Effector CD8-positive, alpha-beta T cell (primary cell): ENCODE data around the gene WDR82.
"Not testable (repeated sequence)": the region's sequence is repeated elsewhere in the genome, so short reads cannot be mapped to it uniquely, and the experiment has no call there.

Source experiments
- DNase-seq: peaks from one replicate; lab custom pipeline; 2025; lab: John Stamatoyannopoulos, UW

Gene WDR82

GRCh38 chr3:52289747-52290595 lies 11.5 kb upstream of the WDR82 start:
- no peak for DNase-seq

- DNase-seq = no peak
Measured at GRCh38 chr3:52289338-52289746, 10.9 kb upstream of the WDR82 start.

GRCh38 chr3:52288674-52289073 lies 10.2 kb upstream of the WDR82 start:
- no peak for DNase-seq

- no peak for DNase-seq
Measured at GRCh38 chr3:52286777-52287110, 8.3 kb upstream of the WDR82 start.

GRCh38 chr3:52284051-52284450 lies 5.6 kb upstream of the WDR82 start:
- not testable (repeated sequence) for DNase-seq

GRCh38 chr3:52283306-52283705 lies 4.9 kb upstream of the WDR82 start:
- DNase-seq = no peak

GRCh38 chr3:52281981-52282801 lies 3.7 kb upstream of the WDR82 start:
- DNase-seq = no peak

GRCh38 chr3:52280050-52280461 lies 1.6 kb upstream of the WDR82 start:
- DNase-seq = no peak

- no peak for DNase-seq
Measured at GRCh38 chr3:52279596-52279995, 1.1 kb upstream of the WDR82 start.

GRCh38 chr3:52277972-52278509 lies 408 bp downstream of the WDR82 start:
- peak; percentile 56 for DNase-seq

- peak; percentile 44 for DNase-seq
Measured at GRCh38 chr3:52277071-52277964, 1.1 kb downstream of the WDR82 start.

GRCh38 chr3:52274781-52275180 lies 3.7 kb downstream of the WDR82 start:
- not testable (repeated sequence) for DNase-seq

GRCh38 chr3:52272831-52273230 lies 5.6 kb downstream of the WDR82 start:
- no peak for DNase-seq

- DNase-seq = not testable (repeated sequence)
Measured at GRCh38 chr3:52272172-52272571, 6.3 kb downstream of the WDR82 start.

GRCh38 chr3:52270252-52270754 lies 8.1 kb downstream of the WDR82 start:
- DNase-seq = no peak

GRCh38 chr3:52269776-52270175 lies 8.7 kb downstream of the WDR82 start:
- DNase-seq = no peak

- DNase-seq = peak; percentile 16
Measured at GRCh38 chr3:52268036-52268435, 10.4 kb downstream of the WDR82 start.

- no peak for DNase-seq
Measured at GRCh38 chr3:52265387-52265786, 13.1 kb downstream of the WDR82 start.

GRCh38 chr3:52262447-52262846 lies 16.0 kb downstream of the WDR82 start:
- no peak for DNase-seq

GRCh38 chr3:52259448-52259847 lies 19.0 kb downstream of the WDR82 start:
- DNase-seq = no peak

- no peak for DNase-seq
Measured at GRCh38 chr3:52259035-52259434, 19.4 kb downstream of the WDR82 start.

GRCh38 chr3:52257911-52258310 lies 20.5 kb downstream of the WDR82 start:
- DNase-seq = no peak
